ENCODE measurements around the gene CINP.

CINP gene

DNA sequence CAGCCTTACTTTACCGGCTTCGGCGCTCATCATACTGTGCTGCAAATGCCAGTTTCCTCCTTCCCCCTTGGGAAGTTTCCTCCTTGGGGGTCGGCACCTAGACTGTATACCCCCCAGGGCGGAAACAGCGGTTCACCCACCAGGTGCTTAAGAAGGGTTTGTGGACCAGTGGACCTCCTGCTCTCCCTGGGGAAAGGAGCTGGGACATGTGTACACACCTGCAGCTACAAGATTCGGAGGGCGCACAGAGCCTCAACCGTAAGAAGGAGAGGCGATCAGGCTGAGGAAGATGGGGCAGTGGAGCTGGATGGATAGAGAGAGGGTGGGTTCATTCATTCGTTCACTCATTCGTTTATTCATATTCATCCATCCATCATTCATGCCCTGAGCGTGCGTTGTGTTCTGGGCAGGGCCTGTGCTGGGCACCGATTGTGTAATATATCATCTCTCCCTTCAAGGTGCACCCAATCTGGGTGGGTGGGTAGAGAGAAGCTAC is 43.9 kb downstream of the CINP start:
- peak overlapping the region in 1 of 2 experiments; percentile 5 for H3K18ac ChIP-seq (ENCODE audit: low read depth in 1 of 2, low read length in 2 of 2)
- 84% methylated on average over 9 of the region's 15 CpGs for WGBS
- H3K27ac ChIP-seq (ENCODE audit: low read length, poor library complexity, severe bottlenecking): no peak overlapping the region
- H2BK120ac ChIP-seq (ENCODE audit: low read depth, low read length): peak overlapping the region; percentile 81
- no peak overlapping the region for H3K14ac ChIP-seq (ENCODE audit: low read length in 2 of 2)
- DNase-seq: no peak
- no peaks in the 10 kb centered on the region for H3K27me3 ChIP-seq (ENCODE audit: control insufficient read depth in 1 of 2, insufficient read depth in 1 of 2, low read length in 2 of 2)
- no peak overlapping the region for H3K23ac ChIP-seq (ENCODE audit: low read length in 2 of 2)
- H3K79me1 ChIP-seq (replicated peaks; ENCODE audit: low read length, poor library complexity, severe bottlenecking): peaks cover 15% of the 10 kb centered on the region
- peak overlapping the region; percentile 47 for H4K8ac ChIP-seq (ENCODE audit: low read length)
- H3K9me3 ChIP-seq (ENCODE audit: control insufficient read depth, low read length): no peaks in the 10 kb centered on the region
- H3K9ac ChIP-seq (ENCODE audit: low read length): peak overlapping the region; percentile 91
- no peak overlapping the region for H2BK15ac ChIP-seq (ENCODE audit: low read depth, poor library complexity, severe bottlenecking)
- H4K91ac ChIP-seq (ENCODE audit: low read length): no peak overlapping the region
- H2AFZ ChIP-seq (ENCODE audit: low read depth, low read length): no peak overlapping the region
- H2BK5ac ChIP-seq (ENCODE audit: low read depth, low read length, poor library complexity, severe bottlenecking): no peak overlapping the region
- peak overlapping the region in 1 of 2 experiments; percentile 4 for H2BK12ac ChIP-seq (ENCODE audit: low read length in 2 of 2)
- peak overlapping the region in 1 of 2 experiments; percentile 1 for H3K4ac ChIP-seq (ENCODE audit: low read depth in 1 of 2, low read length in 2 of 2)
- peaks cover 0 to 3% of the 10 kb centered on the region in 2 experiments for H3K36me3 ChIP-seq (ENCODE audit: control insufficient read depth in 1 of 2, insufficient read depth in 2 of 2, low read depth in 1 of 2, low read length in 2 of 2)
- peak overlapping the region in 1 of 2 experiments; percentile 84 for H3K4me3 ChIP-seq (ENCODE audit: insufficient read depth in 1 of 2, low read depth in 1 of 2, low read length in 2 of 2)
- H2AK5ac ChIP-seq (ENCODE audit: low read length, severe bottlenecking): peak overlapping the region; percentile 42
- H3K4me1 ChIP-seq (ENCODE audit: control insufficient read depth, insufficient read depth, low read depth, low read length): peaks cover 18% of the 10 kb centered on the region
- peak overlapping the region; percentile 64 for H3K4me2 ChIP-seq (ENCODE audit: low read length, poor library complexity, severe bottlenecking)

DNA sequence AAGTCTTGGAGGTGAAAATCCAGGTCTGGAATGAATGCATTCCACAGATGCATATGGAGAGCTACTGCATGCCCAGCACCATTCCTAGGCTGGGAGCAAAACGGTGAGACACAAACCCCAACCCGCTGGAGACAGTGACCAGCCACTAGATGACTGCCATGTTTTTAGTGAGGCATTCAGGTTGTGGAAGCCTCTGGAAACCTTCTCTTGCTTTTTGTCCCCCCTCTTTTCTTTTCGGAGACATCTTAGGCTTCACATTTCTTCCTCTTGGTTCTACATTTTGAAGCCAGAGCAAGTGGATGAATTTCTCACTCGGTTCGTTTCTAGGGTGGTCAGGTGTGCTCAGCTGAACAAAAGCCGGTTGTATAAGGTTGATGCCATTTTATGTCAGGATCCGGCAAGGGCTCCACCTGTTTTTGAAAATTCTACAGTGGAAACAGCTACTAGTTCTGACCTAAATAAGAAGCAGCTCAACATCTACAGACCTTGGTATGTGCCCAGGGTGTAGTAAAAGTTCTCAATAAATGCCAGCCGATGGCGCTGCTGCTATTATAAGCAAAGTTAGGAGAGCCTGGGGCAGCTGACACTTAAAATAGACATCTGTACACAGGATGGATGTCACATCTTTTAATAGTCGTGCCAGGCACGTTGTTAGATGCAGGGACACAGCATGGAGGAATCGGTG is 45.0 kb downstream of the CINP start:
- no peak overlapping the region for H2BK5ac ChIP-seq (ENCODE audit: low read depth, low read length, poor library complexity, severe bottlenecking)
- no peaks in the 10 kb centered on the region for H3K27me3 ChIP-seq (ENCODE audit: control insufficient read depth in 1 of 2, insufficient read depth in 1 of 2, low read length in 2 of 2)
- no peak overlapping the region for H4K91ac ChIP-seq (ENCODE audit: low read length)
- H3K14ac ChIP-seq (ENCODE audit: low read length in 2 of 2): no peak overlapping the region
- 78% methylated on average over 12 of the region's 12 CpGs for WGBS
- peaks cover 18% of the 10 kb centered on the region for H3K4me1 ChIP-seq (ENCODE audit: control insufficient read depth, insufficient read depth, low read depth, low read length)
- peak overlapping the region; percentile 89 for H3K27ac ChIP-seq (ENCODE audit: low read length, poor library complexity, severe bottlenecking)
- peak overlapping the region; percentile 61 to 81 for H3K4me3 ChIP-seq (ENCODE audit: insufficient read depth in 1 of 2, low read depth in 1 of 2, low read length in 2 of 2)
- peak overlapping the region; percentile 60 for H2AFZ ChIP-seq (ENCODE audit: low read depth, low read length)
- peaks cover 0 to 3% of the 10 kb centered on the region in 2 experiments for H3K36me3 ChIP-seq (ENCODE audit: control insufficient read depth in 1 of 2, insufficient read depth in 2 of 2, low read depth in 1 of 2, low read length in 2 of 2)
- peaks cover 13% of the 10 kb centered on the region for H3K79me1 ChIP-seq (replicated peaks; ENCODE audit: low read length, poor library complexity, severe bottlenecking)
- H3K9me3 ChIP-seq (ENCODE audit: control insufficient read depth, low read length): no peaks in the 10 kb centered on the region
- no peak for DNase-seq
- peak overlapping the region in 1 of 2 experiments; percentile 43 for H3K18ac ChIP-seq (ENCODE audit: low read depth in 1 of 2, low read length in 2 of 2)
- H3K9ac ChIP-seq (ENCODE audit: low read length): peak overlapping the region; percentile 77
- no peak overlapping the region for H3K4ac ChIP-seq (ENCODE audit: low read depth in 1 of 2, low read length in 2 of 2)
- H3K23ac ChIP-seq (ENCODE audit: low read length in 2 of 2): no peak overlapping the region
- peak overlapping the region in 1 of 2 experiments; percentile 67 for H2BK12ac ChIP-seq (ENCODE audit: low read length in 2 of 2)
- peak overlapping the region; percentile 64 for H2AK5ac ChIP-seq (ENCODE audit: low read length, severe bottlenecking)
- peak overlapping the region; percentile 32 for H4K8ac ChIP-seq (ENCODE audit: low read length)
- no peak overlapping the region for H2BK15ac ChIP-seq (ENCODE audit: low read depth, poor library complexity, severe bottlenecking)
- H2BK120ac ChIP-seq (ENCODE audit: low read depth, low read length): no peak overlapping the region
- peak overlapping the region; percentile 92 for H3K4me2 ChIP-seq (ENCODE audit: low read length, poor library complexity, severe bottlenecking)

- peak overlapping the region; percentile 78 for H2BK5ac ChIP-seq (ENCODE audit: low read depth, low read length, poor library complexity, severe bottlenecking)
- H3K4me2 ChIP-seq (ENCODE audit: low read length, poor library complexity, severe bottlenecking): peak overlapping the region; percentile 92
- peaks cover 18% of the 10 kb centered on the region for H3K4me1 ChIP-seq (ENCODE audit: control insufficient read depth, insufficient read depth, low read depth, low read length)
- whole genome bisulfite sequencing: under 1% methylated on average over 53 of the region's 54 CpGs
- H2AK5ac ChIP-seq (ENCODE audit: low read length, severe bottlenecking): no peak overlapping the region
- H3K27ac ChIP-seq (ENCODE audit: low read length, poor library complexity, severe bottlenecking): peak overlapping the region; percentile 90
- H3K27me3 ChIP-seq (ENCODE audit: control insufficient read depth in 1 of 2, insufficient read depth in 1 of 2, low read length in 2 of 2): no peaks in the 10 kb centered on the region
- H3K14ac ChIP-seq (ENCODE audit: low read length in 2 of 2): no peak overlapping the region
- peak overlapping the region; percentile 87 for H3K9ac ChIP-seq (ENCODE audit: low read length)
- H2BK15ac ChIP-seq (ENCODE audit: low read depth, poor library complexity, severe bottlenecking): no peak overlapping the region
- peak overlapping the region; percentile 61 to 81 for H3K4me3 ChIP-seq (ENCODE audit: insufficient read depth in 1 of 2, low read depth in 1 of 2, low read length in 2 of 2)
- H3K18ac ChIP-seq (ENCODE audit: low read depth in 1 of 2, low read length in 2 of 2): peak overlapping the region in 1 of 2 experiments; percentile 70
- H3K36me3 ChIP-seq (ENCODE audit: control insufficient read depth in 1 of 2, insufficient read depth in 2 of 2, low read depth in 1 of 2, low read length in 2 of 2): no peaks in the 10 kb centered on the region
- no peak overlapping the region for H3K4ac ChIP-seq (ENCODE audit: low read depth in 1 of 2, low read length in 2 of 2)
- H2AFZ ChIP-seq (ENCODE audit: low read depth, low read length): peak overlapping the region; percentile 60
- H4K91ac ChIP-seq (ENCODE audit: low read length): no peak overlapping the region
- peak overlapping the region in 1 of 2 experiments; percentile 67 for H2BK12ac ChIP-seq (ENCODE audit: low read length in 2 of 2)
- peak; percentile 95 for DNase-seq
- H2BK120ac ChIP-seq (ENCODE audit: low read depth, low read length): no peak overlapping the region
- H4K8ac ChIP-seq (ENCODE audit: low read length): peak overlapping the region; percentile 70
- no peaks in the 10 kb centered on the region for H3K9me3 ChIP-seq (ENCODE audit: control insufficient read depth, low read length)
- no peak overlapping the region for H3K23ac ChIP-seq (ENCODE audit: low read length in 2 of 2)
- peaks cover 10% of the 10 kb centered on the region for H3K79me1 ChIP-seq (replicated peaks; ENCODE audit: low read length, poor library complexity, severe bottlenecking)
Observed at GRCh38 chr14:102316743-102317563, 45.7 kb downstream of the CINP start.

DNA sequence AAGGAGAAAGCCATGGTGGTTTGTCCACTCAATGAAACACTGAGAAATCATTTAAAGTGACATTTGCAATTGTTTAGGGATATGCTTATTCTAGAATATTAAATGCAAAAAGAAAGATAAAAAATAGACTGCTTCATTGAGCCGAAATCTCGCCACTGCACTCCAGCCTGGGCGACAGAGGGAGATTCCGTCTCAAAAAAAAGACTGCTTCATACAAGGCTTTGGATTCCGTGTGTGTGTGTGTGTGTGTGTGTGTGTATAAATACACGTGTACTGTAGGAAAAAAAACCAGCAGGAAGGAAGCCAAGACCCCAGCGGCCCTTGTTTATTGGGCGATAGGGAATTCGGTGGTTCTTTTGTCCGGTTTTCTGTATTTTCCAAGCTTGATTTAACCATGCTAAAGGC is 46.4 kb downstream of the CINP start:
- H3K18ac ChIP-seq (ENCODE audit: low read depth in 1 of 2, low read length in 2 of 2): no peak overlapping the region
- H3K9ac ChIP-seq (ENCODE audit: low read length): peak overlapping the region; percentile 87
- no peaks in the 10 kb centered on the region for H3K9me3 ChIP-seq (ENCODE audit: control insufficient read depth, low read length)
- H3K4ac ChIP-seq (ENCODE audit: low read depth in 1 of 2, low read length in 2 of 2): no peak overlapping the region
- H4K8ac ChIP-seq (ENCODE audit: low read length): no peak overlapping the region
- peaks cover 18% of the 10 kb centered on the region for H3K4me1 ChIP-seq (ENCODE audit: control insufficient read depth, insufficient read depth, low read depth, low read length)
- no peak overlapping the region for H2BK15ac ChIP-seq (ENCODE audit: low read depth, poor library complexity, severe bottlenecking)
- H3K36me3 ChIP-seq (ENCODE audit: control insufficient read depth in 1 of 2, insufficient read depth in 2 of 2, low read depth in 1 of 2, low read length in 2 of 2): no peaks in the 10 kb centered on the region
- H3K27ac ChIP-seq (ENCODE audit: low read length, poor library complexity, severe bottlenecking): peak overlapping the region; percentile 90
- no peak overlapping the region for H3K23ac ChIP-seq (ENCODE audit: low read length in 2 of 2)
- no peaks in the 10 kb centered on the region for H3K27me3 ChIP-seq (ENCODE audit: control insufficient read depth in 1 of 2, insufficient read depth in 1 of 2, low read length in 2 of 2)
- H2BK120ac ChIP-seq (ENCODE audit: low read depth, low read length): no peak overlapping the region
- peak overlapping the region in 1 of 2 experiments; percentile 79 for H3K4me3 ChIP-seq (ENCODE audit: insufficient read depth in 1 of 2, low read depth in 1 of 2, low read length in 2 of 2)
- no peak overlapping the region for H4K91ac ChIP-seq (ENCODE audit: low read length)
- H2BK12ac ChIP-seq (ENCODE audit: low read length in 2 of 2): no peak overlapping the region
- no peak overlapping the region for H3K14ac ChIP-seq (ENCODE audit: low read length in 2 of 2)
- H2AFZ ChIP-seq (ENCODE audit: low read depth, low read length): peak overlapping the region; percentile 87
- DNase-seq: peak; percentile 87
- H3K4me2 ChIP-seq (ENCODE audit: low read length, poor library complexity, severe bottlenecking): peak overlapping the region; percentile 53
- no peak overlapping the region for H2AK5ac ChIP-seq (ENCODE audit: low read length, severe bottlenecking)
- 24% methylated on average over 10 of the region's 10 CpGs for WGBS
- peak overlapping the region; percentile 78 for H2BK5ac ChIP-seq (ENCODE audit: low read depth, low read length, poor library complexity, severe bottlenecking)
- H3K79me1 ChIP-seq (replicated peaks; ENCODE audit: low read length, poor library complexity, severe bottlenecking): peaks cover 10% of the 10 kb centered on the region
